ENCODE data around the gene TMEM203.

GRCh38 chr9:137173796-137174664, 31.4 kb downstream of the TMEM203 start:
- TF ChIP-seq, protein P1, sequence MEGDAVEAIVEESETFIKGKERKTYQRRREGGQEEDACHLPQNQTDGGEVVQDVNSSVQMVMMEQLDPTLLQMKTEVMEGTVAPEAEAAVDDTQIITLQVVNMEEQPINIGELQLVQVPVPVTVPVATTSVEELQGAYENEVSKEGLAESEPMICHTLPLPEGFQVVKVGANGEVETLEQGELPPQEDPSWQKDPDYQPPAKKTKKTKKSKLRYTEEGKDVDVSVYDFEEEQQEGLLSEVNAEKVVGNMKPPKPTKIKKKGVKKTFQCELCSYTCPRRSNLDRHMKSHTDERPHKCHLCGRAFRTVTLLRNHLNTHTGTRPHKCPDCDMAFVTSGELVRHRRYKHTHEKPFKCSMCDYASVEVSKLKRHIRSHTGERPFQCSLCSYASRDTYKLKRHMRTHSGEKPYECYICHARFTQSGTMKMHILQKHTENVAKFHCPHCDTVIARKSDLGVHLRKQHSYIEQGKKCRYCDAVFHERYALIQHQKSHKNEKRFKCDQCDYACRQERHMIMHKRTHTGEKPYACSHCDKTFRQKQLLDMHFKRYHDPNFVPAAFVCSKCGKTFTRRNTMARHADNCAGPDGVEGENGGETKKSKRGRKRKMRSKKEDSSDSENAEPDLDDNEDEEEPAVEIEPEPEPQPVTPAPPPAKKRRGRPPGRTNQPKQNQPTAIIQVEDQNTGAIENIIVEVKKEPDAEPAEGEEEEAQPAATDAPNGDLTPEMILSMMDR (IDR thresholded peaks at IDR 0.05): no peak
- TF ChIP-seq EP300 (IDR thresholded peaks at IDR 0.05): no peak

All from ovary (tissue), 3 donors.